IMR-90 (cell line): ENCODE results near the gene TENM3. TPM values are rescaled to one million over a fixed set of nuclear protein-coding genes. Genes with fewer than 3 reads are reported as not detected.

Experiments
- ATAC-seq: fragments of 200-7000 bp; cut with Tn5 transposase; 2 replicates; pipeline ENCODE4 v1.9.1; 2020; ENCODE audit warnings: low read depth, mild to moderate bottlenecking, moderate library complexity
- BruUV-seq: library from RNA; stranded (reverse); fragments of 400-500 nt; replicated peaks from 2 replicates; lab custom pipeline; 2021; lab: Mats Ljungman, UMichigan
- CTCF ChIA-PET: fragments of 300-600 bp; formaldehyde crosslinking; extraction: SDS; loops from one replicate; lab custom pipeline; 2021; ENCODE audit warnings: antibody characterized with exemption; lab: Yijun Ruan, JAX
- POLR2A ChIA-PET: fragments of 300-600 bp; sonication (Branson Sonifier 250); formaldehyde crosslinking; loops from one replicate; lab custom pipeline; 2022; ENCODE audit warnings: antibody characterized with exemption; ENCODE audit not compliant: unreplicated experiment; lab: Charles Lee
- DNase-seq: peaks from one replicate; pipeline ENCODE4 v3.0.0; 2013
- H2AFZ ChIP-seq: replicated peaks from 2 replicates; pipeline ENCODE3; 2013; ENCODE audit warnings: low read length, mild to moderate bottlenecking; ENCODE audit not compliant: poor library complexity
- H2AK5ac ChIP-seq: 2 replicates; pipeline ENCODE4 v1.6.1; 2013; ENCODE audit warnings: low read depth, low read length, inconsistent platforms
- H2AK9ac ChIP-seq: replicated peaks from 2 replicates; pipeline ENCODE3; 2013; ENCODE audit warnings: mild to moderate bottlenecking, low read depth, low read length, moderate library complexity; ENCODE audit not compliant: poor library complexity
- H2BK120ac ChIP-seq: 2 replicates; pipeline ENCODE4 v1.6.1; 2013; ENCODE audit warnings: low read depth, low read length, inconsistent platforms
- H2BK15ac ChIP-seq: 3 replicates; pipeline ENCODE4 v1.6.1; 2013; ENCODE audit warnings: low read depth, low read length, inconsistent platforms
- H2BK20ac ChIP-seq: 2 replicates; pipeline ENCODE4 v1.6.1; 2013; ENCODE audit warnings: low read depth, mild to moderate bottlenecking, inconsistent platforms, low read length, moderate library complexity
- H2BK5ac ChIP-seq: 2 replicates; pipeline ENCODE4 v1.6.1; 2013; ENCODE audit warnings: mild to moderate bottlenecking, low read depth, low read length, inconsistent platforms; ENCODE audit not compliant: poor library complexity, severe bottlenecking
- H3K14ac ChIP-seq: replicated peaks from 2 replicates; pipeline ENCODE4 v1.6.1; 2013; ENCODE audit warnings: low read depth, low read length, inconsistent platforms
- H3K18ac ChIP-seq: 2 replicates; pipeline ENCODE4 v1.6.1; 2013; ENCODE audit warnings: low read depth, low read length, control low read depth
- H3K23ac ChIP-seq: 2 replicates; pipeline ENCODE4 v1.6.1; 2013; ENCODE audit warnings: low read depth, low read length, inconsistent platforms
- H3K27ac ChIP-seq: 2 replicates; pipeline ENCODE4 v1.5.1; 2013; ENCODE audit warnings: mild to moderate bottlenecking, control low read depth, low read length; ENCODE audit not compliant: insufficient read depth
- H3K27me3 ChIP-seq: 2 replicates; pipeline ENCODE4 v1.6.1; 2013; ENCODE audit warnings: low read length; ENCODE audit not compliant: control insufficient read depth, insufficient read depth
- H3K36me3 ChIP-seq: 2 replicates; pipeline ENCODE4 v1.6.1; 2013; ENCODE audit warnings: low read length, mixed read lengths; ENCODE audit not compliant: control insufficient read depth, insufficient read depth
- H3K4ac ChIP-seq: 2 replicates; pipeline ENCODE4 v1.6.1; 2013; ENCODE audit warnings: low read depth, low read length, inconsistent platforms
- H3K4me1 ChIP-seq: 2 replicates; pipeline ENCODE4 v1.6.1; 2013; ENCODE audit warnings: low read length, mixed read lengths; ENCODE audit not compliant: control insufficient read depth, insufficient read depth
- H3K4me2 ChIP-seq: 2 replicates; pipeline ENCODE4 v1.6.1; 2013; ENCODE audit warnings: low read depth, mild to moderate bottlenecking, control low read depth, low read length, moderate library complexity
- H3K4me3 ChIP-seq: 2 replicates; pipeline ENCODE4 v1.5.1; 2013; ENCODE audit warnings: low read depth, mild to moderate bottlenecking, control low read depth, low read length, moderate library complexity; ENCODE audit not compliant: insufficient read depth
- H3K56ac ChIP-seq: 2 replicates; pipeline ENCODE4 v1.6.1; 2013; ENCODE audit warnings: low read length, inconsistent platforms; ENCODE audit not compliant: insufficient read depth; ENCODE audit errors: extremely low read depth
- H3K79me1 ChIP-seq, 2 experiments: 2 replicates each; pipeline ENCODE4 v1.6.1; 2013; ENCODE audit warnings: low read length in 2 of 2, inconsistent platforms in 1 of 2, low read depth in 1 of 2
- H3K9ac ChIP-seq: 2 replicates; pipeline ENCODE4 v1.6.1; 2013; ENCODE audit warnings: low read depth, low read length, control low read depth
- H3K9me1 ChIP-seq: 2 replicates; pipeline ENCODE4 v1.6.1; 2013; ENCODE audit warnings: low read length, inconsistent platforms; ENCODE audit not compliant: insufficient read depth
- H3K9me3 ChIP-seq: 2 replicates; pipeline ENCODE4 v1.6.1; 2013; ENCODE audit warnings: low read length; ENCODE audit not compliant: control insufficient read depth, insufficient read depth
- H4K20me1 ChIP-seq: 2 replicates; pipeline ENCODE4 v1.6.1; 2013; ENCODE audit warnings: low read length, inconsistent platforms; ENCODE audit not compliant: insufficient read depth
- H4K5ac ChIP-seq: 2 replicates; pipeline ENCODE4 v1.6.1; 2013; ENCODE audit warnings: mild to moderate bottlenecking, low read depth, low read length, control low read depth
- H4K8ac ChIP-seq, 2 experiments: 2 replicates each; pipeline ENCODE4 v1.6.1; 2013; ENCODE audit warnings: low read depth in 2 of 2, low read length in 2 of 2, control low read depth in 1 of 2, inconsistent platforms in 1 of 2
- H4K91ac ChIP-seq: 2 replicates; pipeline ENCODE4 v1.6.1; 2013; ENCODE audit warnings: low read depth, low read length, inconsistent platforms; ENCODE audit not compliant: insufficient read depth
- BHLHE40 ChIP-seq: fragments of 150-350 bp; IDR thresholded peaks from 2 replicates; pipeline ENCODE4 v1.6.1; 2016; ENCODE audit warnings: mild to moderate bottlenecking, low read depth, low read length
- CEBPB ChIP-seq: IDR thresholded peaks from 2 replicates; pipeline ENCODE4 v1.6.1; 2012; ENCODE audit warnings: low read depth, low read length, improper control_type of control experiment
- CHD1 ChIP-seq: IDR thresholded peaks from 2 replicates; pipeline ENCODE4 v1.6.1; 2012; ENCODE audit warnings: low read depth, low read length, improper control_type of control experiment
- CTCF ChIP-seq: conservative IDR thresholded peaks from 2 replicates; pipeline ENCODE4 v1.5.1; 2012; ENCODE audit warnings: mild to moderate bottlenecking, low read depth, low read length, improper control_type of control experiment
- ELK1 ChIP-seq: fragments of 150-350 bp; IDR thresholded peaks from 2 replicates; pipeline ENCODE4 v1.6.1; 2016; ENCODE audit warnings: low read depth, mild to moderate bottlenecking, low read length, moderate library complexity, borderline replicate concordance
- MAFK ChIP-seq: IDR thresholded peaks from 2 replicates; pipeline ENCODE4 v1.6.1; 2012; ENCODE audit warnings: low read depth, low read length, improper control_type of control experiment
- MXI1 ChIP-seq: IDR thresholded peaks from 2 replicates; pipeline ENCODE4 v1.6.1; 2012; ENCODE audit warnings: low read depth, mild to moderate bottlenecking, low read length, moderate library complexity, borderline replicate concordance
- NFE2L2 ChIP-seq: fragments of 150-350 bp; IDR thresholded peaks from 2 replicates; pipeline ENCODE4 v1.6.1; 2016; ENCODE audit warnings: low read depth, mild to moderate bottlenecking, low read length
- POLR2A ChIP-seq: IDR thresholded peaks from 2 replicates; pipeline ENCODE4 v1.6.1; 2012; ENCODE audit warnings: mild to moderate bottlenecking, low read depth, low read length
- RAD21 ChIP-seq: IDR thresholded peaks from 2 replicates; pipeline ENCODE4 v1.6.1; 2012; ENCODE audit warnings: low read length, improper control_type of control experiment
- RCOR1 ChIP-seq: IDR thresholded peaks from 2 replicates; pipeline ENCODE4 v1.6.1; 2012; ENCODE audit warnings: mild to moderate bottlenecking, low read length, improper control_type of control experiment; ENCODE audit not compliant: insufficient replicate concordance
- RFX5 ChIP-seq: IDR thresholded peaks from 2 replicates; pipeline ENCODE4 v1.8.0; 2012; ENCODE audit warnings: low read depth, mild to moderate bottlenecking, low read length, moderate library complexity
- USF2 ChIP-seq: fragments of 150-350 bp; IDR thresholded peaks from 2 replicates; pipeline ENCODE4 v1.6.1; 2017; ENCODE audit warnings: mild to moderate bottlenecking, antibody characterized with exemption, low read length, low read depth
- whole genome bisulfite sequencing, 2 experiments: methylation state at CpG; one replicate each; pipeline versions ENCODE4 v1.1.5 to v1.1.7; 2013; ENCODE audit warnings: missing lambda C conversion rate in 2 of 2; ENCODE audit not compliant: insufficient read length in 1 of 2; ENCODE audit errors: extremely low coverage in 2 of 2; 5-methylcytosine and 5-hydroxymethylcytosine counted together
- dilution Hi-C: fragments of 300-500 bp; cut with HindIII; formaldehyde crosslinking; loops from one replicate; pipeline ENCODE4 v1.14.3; 2018; ENCODE audit warnings: low sequenced_read_pairs; ENCODE audit not compliant: unreplicated experiment
- in situ Hi-C: fragments of 300-500 bp; cut with MboI; formaldehyde crosslinking; loops from 3 replicates; pipeline ENCODE4 v1.14.3; 2019; ENCODE audit warnings: low sequenced_read_pairs, inconsistent platforms, mixed read lengths
- intact Hi-C: fragments of 100-400 bp; cut with micrococcal nuclease; formaldehyde crosslinking; loops from 2 replicates; pipeline ENCODE4 v1.10.0; 2022
- polyA plus RNA-seq, 3 experiments: library from polyadenylated mRNA; depleted of rRNA; stranded (reverse); fragments of >200 nt; gene quantifications; 2 replicates each; pipeline ENCODE4 v1.2.3, GENCODE V29; 2012; ENCODE audit warnings: low replicate concordance in 1 of 3
- total RNA-seq: library from RNA; depleted of rRNA; stranded (reverse); fragments of >200 nt; gene quantifications from 2 replicates; pipeline ENCODE4 v1.2.3, GENCODE V29; 2012

The TENM3 gene
- total and polyA plus RNA-seq, 2 of the 4 experiments (the other 2 are of a cell fraction): 29.9 to 173 TPM

GRCh38 chr4:182338063-182338462 is 94.9 kb downstream of the TENM3 start:
- H3K27me3 ChIP-seq: no peaks in the 10 kb centered on the region
- no peak for ATAC-seq
- no peak overlapping the region for H3K4ac ChIP-seq
- H4K91ac ChIP-seq: no peak overlapping the region
- no peaks in the 10 kb centered on the region for H3K9me1 ChIP-seq
- no peak overlapping the region for H4K5ac ChIP-seq
- H4K8ac ChIP-seq: no peak overlapping the region
- DNase-seq: no peak
- no peaks in the 10 kb centered on the region; a peak in 1 of 4 replicates for H3K79me1 ChIP-seq
- no peaks in the 10 kb centered on the region for H3K36me3 ChIP-seq
- no peak overlapping the region for H3K18ac ChIP-seq
- ChIA-PET POLR2A (no interaction called here), CTCF (no interaction called here)
- H2BK20ac ChIP-seq: no peak overlapping the region
- H3K4me3 ChIP-seq: no peak overlapping the region
- no peak overlapping the region for H3K56ac ChIP-seq
- no peak overlapping the region for H3K9ac ChIP-seq
- no peak overlapping the region for H2AFZ ChIP-seq
- no peak overlapping the region for H3K14ac ChIP-seq
- H2BK5ac ChIP-seq: no peak overlapping the region
- no peak overlapping the region for H2AK9ac ChIP-seq
- H3K27ac ChIP-seq: no peak overlapping the region
- no peak overlapping the region for H2AK5ac ChIP-seq
- H3K4me2 ChIP-seq: no peak overlapping the region
- BruUV-seq: no TSS peak
- TF ChIP-seq MXI1: no peak
- TF ChIP-seq CHD1: no peak
- TF ChIP-seq BHLHE40: no peak
- no peak for TF ChIP-seq ELK1
- no peak for TF ChIP-seq CEBPB
- no peak for TF ChIP-seq POLR2A
- TF ChIP-seq USF2: no peak
- no peak for TF ChIP-seq RCOR1
- no peak for TF ChIP-seq RFX5
- no peak for TF ChIP-seq MAFK
- TF ChIP-seq NFE2L2: no peak
- TF ChIP-seq CTCF: no peak
- no peak for TF ChIP-seq RAD21
- H3K9me3 ChIP-seq: no peaks in the 10 kb centered on the region
- no peak overlapping the region for H2BK15ac ChIP-seq
- H3K23ac ChIP-seq: no peak overlapping the region
- WGBS, 2 experiments: no CpG with 5 or more reads among the region's 3 CpGs
- intact Hi-C loops (no loop called here), in situ Hi-C loops (no loop called here), dilution Hi-C loops (no loop called here)
- H3K4me1 ChIP-seq: no peaks in the 10 kb centered on the region
- H4K20me1 ChIP-seq: no peaks in the 10 kb centered on the region
- H2BK120ac ChIP-seq: no peak overlapping the region
